HUDEP-2 (cell line): ENCODE results near the gene NDE1.
"Not testable (repeated sequence)": the region's sequence is repeated elsewhere in the genome, so short reads cannot be mapped to it uniquely, and the experiment has no call there.

Experiments used
- DNase-seq, 76 experiments: peaks; one replicate each; lab custom pipeline; 2025; ENCODE audit not compliant: unreplicated experiment in 76 of 76; lab: John Stamatoyannopoulos, UW

Gene NDE1

GRCh38 chr16:15620611-15621195 lies 29.3 kb upstream of the NDE1 start:
- peak in 1 of 76 experiments; percentile 7 for DNase-seq

DNA sequence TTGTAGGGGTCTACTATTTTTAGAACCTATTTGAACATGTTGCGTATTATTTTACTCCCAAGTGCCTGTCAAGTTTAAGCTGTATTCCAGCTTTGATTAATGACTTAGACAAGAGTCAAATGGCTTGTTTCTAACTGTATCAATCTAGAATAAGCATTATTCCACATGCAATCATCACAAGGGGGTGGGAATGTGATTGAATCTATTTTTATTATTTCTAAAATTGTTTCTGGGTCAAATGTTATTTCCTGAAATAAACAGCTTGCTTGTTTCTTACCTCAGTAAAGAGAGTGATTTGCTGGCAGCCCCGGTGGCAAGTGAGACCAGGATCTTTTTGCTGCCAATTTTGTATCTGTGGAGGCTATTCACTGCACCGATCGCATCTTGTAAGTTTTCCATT lies 28.6 kb upstream of the NDE1 start:
- DNase-seq: no peak

GRCh38 chr16:15621889-15622288 lies 28.2 kb upstream of the NDE1 start:
- DNase-seq: no peak

- no peak for DNase-seq
Observed at GRCh38 chr16:15631730-15632409, 18.2 kb upstream of the NDE1 start.

- DNase-seq: no peak
Observed at GRCh38 chr16:15635926-15636325, 14.1 kb upstream of the NDE1 start.

DNA sequence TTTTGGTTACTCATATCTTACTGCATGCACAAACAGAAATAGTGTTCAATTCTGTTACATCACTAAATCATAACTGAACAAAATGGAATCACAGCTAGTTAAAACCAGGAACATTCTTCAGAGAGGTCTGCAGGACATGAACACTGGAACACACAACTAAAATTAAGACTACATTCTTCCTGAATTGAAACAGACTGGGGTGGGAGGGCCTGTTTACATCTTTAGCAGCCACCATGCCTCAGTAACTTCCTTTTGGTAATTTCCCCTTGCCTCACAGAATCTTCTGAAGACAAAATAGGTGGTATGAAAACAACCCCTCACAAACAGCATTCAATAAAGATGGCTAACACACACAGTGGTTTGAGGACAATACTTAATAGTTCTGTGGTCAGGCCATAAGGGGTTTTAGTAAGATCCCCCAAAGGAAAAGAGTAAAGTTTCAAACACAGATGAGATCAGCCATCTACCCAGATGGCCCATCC lies 13.6 kb upstream of the NDE1 start:
- DNase-seq: no peak

DNA sequence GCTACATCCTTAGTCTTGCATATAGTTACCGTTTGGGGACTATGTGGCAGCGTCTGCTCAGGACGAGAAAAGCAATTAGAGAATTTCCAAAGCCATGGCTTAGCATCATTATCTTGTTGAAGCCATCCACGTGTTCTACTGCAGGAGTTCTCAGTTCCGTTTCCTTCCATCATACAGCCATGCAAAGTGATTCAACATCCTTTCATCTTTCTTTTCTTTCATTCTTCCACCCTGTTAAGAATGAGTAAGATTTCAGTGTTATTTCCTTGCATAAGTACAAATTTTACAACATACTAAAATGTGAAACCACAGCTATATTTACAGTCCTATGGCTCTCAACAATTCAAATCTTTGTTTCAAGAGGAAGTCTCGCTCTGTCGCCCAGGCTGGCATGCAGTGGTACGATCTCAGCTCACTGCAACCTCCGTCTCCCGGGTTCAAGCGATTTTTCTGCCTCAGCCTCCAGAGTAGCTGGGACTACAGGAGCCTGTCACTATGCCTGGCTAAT lies 10.9 kb upstream of the NDE1 start:
- no peak for DNase-seq

- no peak for DNase-seq
Observed at GRCh38 chr16:15640966-15641365, 9.1 kb upstream of the NDE1 start.

- DNase-seq: peak in 2 of 76 experiments; percentile 4 to 10
Observed at GRCh38 chr16:15641753-15642556, 8.1 kb upstream of the NDE1 start.

DNA sequence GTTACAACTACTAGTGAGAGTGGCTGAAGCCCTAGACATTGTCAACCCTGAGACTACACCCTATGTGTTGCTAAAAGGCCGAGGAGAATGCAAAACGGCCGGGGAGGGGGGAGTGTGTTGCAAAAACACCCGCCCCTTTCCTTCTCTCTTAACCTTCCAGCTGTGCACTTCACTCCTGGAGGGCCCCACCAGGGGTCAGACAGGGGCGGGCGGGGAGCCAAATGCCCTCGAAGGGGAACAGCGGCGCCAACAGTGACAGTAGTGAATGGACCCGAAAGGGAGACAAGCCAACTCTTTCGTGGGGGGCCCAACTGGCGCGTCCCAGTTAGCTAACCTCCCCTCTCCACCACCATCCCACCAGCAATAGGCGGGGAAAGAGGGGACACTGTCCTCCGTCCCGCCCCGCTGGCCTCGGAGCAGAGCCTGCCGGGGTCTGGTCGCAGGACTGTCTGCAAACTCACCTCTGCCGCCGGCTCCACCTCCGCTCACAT lies 7.4 kb upstream of the NDE1 start:
- peak in 74 of 76 experiments; percentile 36 to 89 (median 78) for DNase-seq

DNA sequence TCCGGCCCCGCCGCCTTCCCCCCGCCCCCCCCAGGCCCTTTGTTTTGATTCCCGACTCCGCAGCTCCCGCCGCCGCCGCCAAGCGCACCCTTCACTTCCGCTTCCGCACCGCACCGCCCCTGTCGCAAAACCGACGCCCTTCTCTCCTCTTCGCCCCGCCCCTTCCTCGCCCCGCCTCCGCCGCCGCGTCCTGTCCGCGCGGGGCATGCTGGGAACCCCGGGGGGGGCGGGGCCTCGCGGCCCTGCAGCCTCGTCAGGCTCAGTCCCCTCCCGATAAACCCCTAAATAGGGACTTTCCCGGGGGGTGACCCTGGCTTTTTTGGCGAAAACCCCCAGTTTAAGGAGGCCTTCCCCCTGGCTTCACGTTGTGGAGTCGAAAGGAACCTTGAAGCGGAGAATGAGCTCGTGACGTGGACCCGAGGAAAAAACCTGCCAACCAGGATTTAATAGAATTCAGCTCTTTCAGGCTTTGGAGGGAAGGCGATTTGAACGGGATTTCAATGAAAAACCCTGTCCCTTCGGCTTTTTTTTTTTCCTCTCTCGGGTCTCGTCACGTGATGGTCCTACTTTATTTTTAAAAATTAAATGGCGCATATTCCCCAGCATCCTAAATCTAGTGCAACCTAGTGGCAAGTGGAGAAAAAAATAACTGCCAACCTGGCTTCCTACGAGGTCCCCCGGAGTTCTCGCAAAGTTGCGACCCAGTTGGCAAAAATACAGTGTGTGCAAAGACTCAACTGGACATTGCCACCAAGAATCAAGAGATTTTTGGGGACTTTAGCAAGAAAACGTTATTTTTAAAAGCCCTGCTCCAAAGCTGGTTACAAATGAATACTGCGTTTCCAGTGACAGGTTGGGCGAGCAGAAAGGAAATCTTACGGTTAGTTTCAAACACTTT lies 6.7 kb upstream of the NDE1 start, which contains the start of gene MARF1:
TSS of gene MARF1 (minus strand) at position 107 of the 898 bp plus-strand sequence. CDS start 3,921 bp downstream, outside the sequence.
- peak in 75 of 76 experiments; percentile 69 to 99 (median 95) for DNase-seq

- no peak for DNase-seq
Observed at GRCh38 chr16:15643946-15644250, 6.1 kb upstream of the NDE1 start.

- DNase-seq: no peak
Observed at GRCh38 chr16:15644267-15644961, 5.6 kb upstream of the NDE1 start.

DNA sequence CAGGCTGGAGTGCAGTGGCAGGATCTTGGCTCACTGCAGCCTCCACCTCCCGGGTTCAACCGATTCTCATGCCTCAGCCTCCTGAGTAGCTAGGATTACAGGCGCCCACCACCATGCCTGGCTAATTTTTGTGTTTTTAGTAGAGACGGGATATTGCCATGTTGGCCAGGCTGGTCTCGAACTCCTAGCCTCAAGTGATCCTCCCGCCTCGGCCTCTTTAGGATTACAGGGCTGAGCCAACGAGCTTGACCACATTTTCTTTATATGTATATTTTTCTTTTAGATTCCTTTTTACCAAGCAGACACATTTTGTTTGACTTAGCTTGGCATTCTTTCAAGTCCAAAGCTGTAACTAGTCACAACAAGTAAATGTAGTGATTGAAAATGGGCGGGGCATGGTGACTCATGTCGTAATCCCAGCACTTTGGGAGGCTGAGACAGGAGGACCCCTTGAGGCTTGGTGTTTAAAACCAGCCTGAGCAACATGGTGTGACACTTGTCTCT lies 5.0 kb upstream of the NDE1 start:
- DNase-seq: peak in 33 of 76 experiments; percentile 1 to 64 (median 15)

DNA sequence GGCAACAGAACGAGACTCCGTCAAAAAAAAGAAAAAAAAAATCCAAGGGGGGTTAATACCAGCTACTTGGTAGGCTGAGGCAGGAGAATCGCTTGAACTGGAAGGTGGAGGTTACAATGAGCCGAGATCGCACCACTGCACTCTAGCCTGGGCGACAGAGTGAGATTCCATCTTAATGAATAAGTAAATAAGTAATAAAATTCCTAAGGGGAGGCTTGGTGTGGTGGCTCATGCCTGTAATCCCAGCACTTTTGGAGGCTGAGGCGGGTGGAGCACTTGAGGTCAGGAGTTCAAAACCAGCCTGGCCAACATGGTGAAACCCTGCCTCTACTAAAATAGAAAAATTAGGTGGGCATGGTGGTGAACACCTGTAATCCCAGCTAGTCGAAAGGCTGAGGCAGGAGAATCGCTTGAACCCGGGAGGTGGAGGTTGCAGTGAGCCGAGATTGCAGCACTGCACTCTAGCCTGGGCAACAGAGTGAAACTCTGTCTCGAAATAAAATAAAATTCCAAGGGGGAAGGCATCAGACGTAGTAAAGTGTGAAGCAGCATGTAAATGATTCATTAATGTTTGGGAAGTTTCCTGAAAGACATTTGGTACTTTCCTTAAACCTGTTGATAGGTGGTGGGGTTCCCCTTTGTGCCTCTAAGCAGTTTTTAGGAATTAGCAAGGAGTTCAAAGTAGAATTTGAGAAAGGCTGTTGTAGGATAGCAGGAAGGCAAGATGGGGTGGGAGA lies 3.3 kb upstream of the NDE1 start:
- DNase-seq: not testable (repeated sequence)

DNA sequence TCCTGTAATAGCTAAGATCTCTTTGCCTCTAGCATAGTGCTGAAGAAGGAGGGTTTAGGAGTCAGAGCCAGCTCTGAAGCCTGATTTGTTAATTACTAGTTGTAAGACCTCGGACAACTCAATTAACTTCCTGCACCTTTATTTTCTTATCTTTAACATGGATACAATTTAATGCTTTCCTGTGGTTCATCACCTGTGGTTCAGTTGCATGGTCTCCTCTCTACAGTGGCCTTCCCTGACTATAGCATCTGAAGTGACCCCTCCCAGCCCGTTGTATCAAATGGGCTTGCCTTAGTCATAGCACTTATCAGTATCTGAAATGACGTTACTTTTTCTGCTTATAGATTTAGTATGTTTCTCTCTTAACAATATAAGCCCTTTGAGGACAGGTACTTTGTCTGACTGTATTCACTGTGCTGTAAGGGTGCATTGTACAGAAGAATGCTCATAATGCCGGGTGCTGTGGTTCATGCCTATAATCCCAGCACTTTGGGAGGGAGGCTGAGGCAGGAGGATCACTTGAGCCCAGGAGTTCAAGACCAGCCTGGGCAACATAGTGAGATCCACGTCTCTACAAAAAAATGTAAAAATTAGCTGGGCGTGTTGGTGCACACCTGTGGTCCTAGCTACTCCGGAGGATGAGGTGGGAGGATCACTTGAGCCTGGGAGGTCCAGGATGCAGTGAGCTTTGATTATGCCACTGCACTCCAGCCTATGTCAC lies 2.6 kb upstream of the NDE1 start:
- peak in 4 of 76 experiments; percentile 5 to 12 (median 10) for DNase-seq

DNA sequence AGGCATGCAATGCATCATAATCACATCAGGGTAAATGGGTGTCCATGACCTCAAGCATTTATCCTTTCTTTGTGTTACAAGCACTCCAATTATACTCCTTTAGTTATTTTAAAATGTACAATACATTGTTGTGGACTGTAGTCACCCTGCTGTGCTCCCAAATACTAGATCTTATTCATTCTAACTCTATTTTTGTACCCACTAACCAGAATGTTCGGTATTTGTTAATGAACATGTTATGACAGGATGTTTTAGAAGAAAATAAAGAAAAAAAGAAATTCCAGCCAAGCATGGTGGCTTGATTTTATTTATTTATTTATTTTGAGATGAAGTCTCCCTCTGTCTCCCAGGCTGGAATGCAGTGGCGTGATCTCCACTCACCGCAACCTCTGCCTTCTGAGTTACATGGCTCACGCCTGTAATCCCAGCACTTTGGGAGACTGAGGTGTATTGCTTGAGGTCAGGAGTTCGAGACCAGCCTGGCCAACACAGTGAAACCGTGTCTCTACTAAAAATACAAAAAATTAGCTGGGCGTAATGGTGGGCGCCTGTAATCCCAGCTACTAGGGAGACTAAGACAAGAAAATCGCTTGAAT lies 1.8 kb upstream of the NDE1 start:
- no peak for DNase-seq

- DNase-seq: not testable (repeated sequence)
Observed at GRCh38 chr16:15649311-15649710, 734 bp upstream of the NDE1 start.
